ENCODE results near the gene RTL9. TPM values are rescaled to one million over a fixed set of nuclear protein-coding genes. Genes with fewer than 3 reads are reported as not detected.

Gene RTL9
- total RNA-seq (not detected), polyA plus RNA-seq (not detected)

DNA sequence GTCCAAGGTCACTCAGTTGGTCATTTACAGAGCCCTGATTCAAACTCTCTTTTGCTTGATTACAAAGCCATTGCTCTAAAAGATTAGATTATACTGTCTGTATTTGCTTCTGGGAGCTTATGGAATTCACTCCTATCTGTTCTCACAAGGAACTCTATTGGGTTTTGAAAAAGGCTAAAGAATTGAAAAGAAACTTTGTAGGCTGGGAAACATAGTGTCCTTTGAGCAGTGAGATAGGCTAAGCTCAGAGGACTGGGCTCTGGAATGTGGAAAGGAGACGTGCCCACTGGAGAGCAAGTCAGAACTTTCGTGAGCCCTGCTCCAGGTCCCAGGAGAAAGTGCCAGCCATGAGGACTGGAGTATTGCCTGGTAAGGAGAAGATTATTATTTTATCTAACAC lies at the start of gene RTL9:
TSS of gene RTL9 (plus strand) at position 301 of the 400 bp plus-strand sequence. CDS start 91,770 bp downstream, outside the sequence.
- Mint-ChIP-seq H3K4me3 (no peak within 1 kb of the TSS), H3K27ac (no peak within 1 kb of the TSS), H3K27me3 (peaks cover 6 to 8% of the 10 kb centered on the region in 2 donors), H3K9me3 (peaks cover 0 to 4% (median 0%) of the 10 kb centered on the region in 5 donors), H3K4me1 (no peaks in the 10 kb centered on the region), H3K36me3 (no peaks in the 10 kb centered on the region)
- Histone ChIP-seq H3K27ac (ENCODE audit: low read depth, low read length) (no peak within 1 kb of the TSS), H3K4me1 (ENCODE audit: insufficient read depth, low read length) (no peaks in the 10 kb centered on the region), H3K27me3 (ENCODE audit: insufficient read depth, low read length, poor library complexity, severe bottlenecking) (no peaks in the 10 kb centered on the region), H3K4me3 (ENCODE audit: low read length) (no peak within 1 kb of the TSS), H3K36me3 (ENCODE audit: insufficient read depth, low read length) (no peaks in the 10 kb centered on the region), H3K9me3 (ENCODE audit: low read length) (no peaks in the 10 kb centered on the region)
- no peak for DNase-seq
- CTCF ChIA-PET = no interaction called here
- POLR2A ChIA-PET = no interaction called here

DNA sequence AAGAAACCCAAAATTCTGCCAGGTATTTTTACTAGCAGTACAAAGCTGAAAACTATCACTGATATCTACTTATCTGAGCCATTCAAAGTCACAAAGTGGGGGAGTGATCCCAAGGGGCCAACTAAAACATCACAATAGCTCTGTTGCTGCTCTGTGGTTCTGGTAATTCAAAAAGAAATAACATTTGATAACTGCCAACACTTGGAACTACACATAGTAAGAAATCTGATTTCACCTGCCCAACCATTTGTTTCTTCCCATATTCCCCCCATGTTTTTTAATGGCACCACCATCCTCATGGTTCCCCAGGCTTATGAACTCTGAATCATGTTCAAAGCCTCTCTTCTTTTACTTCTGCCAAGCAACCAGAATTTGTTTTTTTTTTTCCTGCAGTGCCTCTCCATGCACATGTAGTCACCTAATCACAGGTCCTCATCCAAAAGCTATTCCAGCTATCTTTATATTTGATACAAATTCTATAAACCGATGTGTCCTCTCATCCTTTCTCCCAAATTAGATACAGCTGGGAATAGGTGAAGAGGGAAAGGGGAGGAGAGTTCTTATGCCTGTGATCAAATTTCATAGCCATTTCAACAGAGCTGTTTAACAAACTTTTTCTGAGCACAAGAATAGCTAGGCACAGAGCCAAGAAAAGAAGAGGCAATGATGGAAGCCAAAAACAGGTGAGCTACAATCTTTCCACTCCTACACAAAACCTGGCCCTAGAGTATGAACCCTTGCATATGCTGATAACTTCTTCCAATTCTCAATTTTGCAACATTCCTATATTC lies 48.5 kb upstream of the RTL9 start:
- no peaks in the 10 kb centered on the region for H3K36me3 Mint-ChIP-seq
- H3K9me3 ChIP-seq (ENCODE audit: low read length) = no peaks in the 10 kb centered on the region
- H3K27me3 Mint-ChIP-seq = peaks cover 0 to 3% of the 10 kb centered on the region in 2 donors
- peak overlapping the region in 4 of 8 donors; percentile 14 to 61 (median 44) for H3K27ac Mint-ChIP-seq
- ChIA-PET CTCF (no interaction called here), POLR2A (no interaction called here)
- peaks cover 21% of the 10 kb centered on the region for H3K4me1 ChIP-seq (ENCODE audit: insufficient read depth, low read length)
- no peaks in the 10 kb centered on the region for H3K27me3 ChIP-seq (ENCODE audit: insufficient read depth, low read length, poor library complexity, severe bottlenecking)
- H3K4me1 Mint-ChIP-seq = peaks cover 50 to 80% (median 72%) of the 10 kb centered on the region in 3 donors
- DNase-seq = no peak
- no peak overlapping the region for H3K4me3 ChIP-seq (ENCODE audit: low read length)
- H3K4me3 Mint-ChIP-seq = peak overlapping the region in 3 of 7 donors; percentile 5 to 48 (median 38)
- no peaks in the 10 kb centered on the region for H3K9me3 Mint-ChIP-seq
- H3K27ac ChIP-seq (ENCODE audit: low read depth, low read length) = no peak overlapping the region
- no peaks in the 10 kb centered on the region for H3K36me3 ChIP-seq (ENCODE audit: insufficient read depth, low read length)

DNA sequence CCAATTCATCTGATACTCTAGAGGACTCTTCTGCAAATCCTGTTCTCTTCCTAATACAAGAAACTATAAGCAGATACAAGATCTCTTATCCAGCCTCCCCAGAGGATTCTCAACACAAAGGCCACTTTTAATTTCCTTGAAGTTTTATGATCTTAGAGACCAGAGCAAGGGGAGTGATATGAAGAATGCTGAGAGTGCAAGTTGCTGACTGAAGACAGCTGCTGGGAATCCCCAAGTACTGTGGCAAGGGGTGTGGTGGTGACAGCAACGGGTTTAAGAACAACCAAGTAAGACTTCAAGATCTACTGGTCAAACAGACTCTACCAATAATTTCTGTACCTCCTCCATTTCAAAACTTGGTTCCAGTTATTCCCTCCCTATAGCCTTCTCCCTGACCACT lies 47.8 kb upstream of the RTL9 start:
- Mint-ChIP-seq H3K36me3 (peaks cover 0 to under 1% (median 0%) of the 10 kb centered on the region in 3 donors), H3K27ac (peak overlapping the region in 5 of 8 donors; percentile 2 to 58 (median 13)), H3K4me3 (peak overlapping the region in 3 of 7 donors; percentile 5 to 48 (median 38)), H3K4me1 (peaks cover 55 to 82% (median 73%) of the 10 kb centered on the region in 3 donors), H3K27me3 (peaks cover 0 to 3% of the 10 kb centered on the region in 2 donors), H3K9me3 (no peaks in the 10 kb centered on the region)
- DNase-seq = peak in 1 of 5 donors; percentile 46
- POLR2A ChIA-PET = interaction anchor here (0.7 kb wide), 1 partner anchor 82 kb away, joined by 3 read pairs; no protein-coding TSS in a partner anchor
- H3K27ac ChIP-seq (ENCODE audit: low read depth, low read length) = no peak overlapping the region
- CTCF ChIA-PET = no interaction called here
- no peak overlapping the region for H3K4me3 ChIP-seq (ENCODE audit: low read length)
- H3K27me3 ChIP-seq (ENCODE audit: insufficient read depth, low read length, poor library complexity, severe bottlenecking) = no peaks in the 10 kb centered on the region
- no peaks in the 10 kb centered on the region for H3K36me3 ChIP-seq (ENCODE audit: insufficient read depth, low read length)
- H3K4me1 ChIP-seq (ENCODE audit: insufficient read depth, low read length) = peaks cover 26% of the 10 kb centered on the region
- no peaks in the 10 kb centered on the region for H3K9me3 ChIP-seq (ENCODE audit: low read length)

DNA sequence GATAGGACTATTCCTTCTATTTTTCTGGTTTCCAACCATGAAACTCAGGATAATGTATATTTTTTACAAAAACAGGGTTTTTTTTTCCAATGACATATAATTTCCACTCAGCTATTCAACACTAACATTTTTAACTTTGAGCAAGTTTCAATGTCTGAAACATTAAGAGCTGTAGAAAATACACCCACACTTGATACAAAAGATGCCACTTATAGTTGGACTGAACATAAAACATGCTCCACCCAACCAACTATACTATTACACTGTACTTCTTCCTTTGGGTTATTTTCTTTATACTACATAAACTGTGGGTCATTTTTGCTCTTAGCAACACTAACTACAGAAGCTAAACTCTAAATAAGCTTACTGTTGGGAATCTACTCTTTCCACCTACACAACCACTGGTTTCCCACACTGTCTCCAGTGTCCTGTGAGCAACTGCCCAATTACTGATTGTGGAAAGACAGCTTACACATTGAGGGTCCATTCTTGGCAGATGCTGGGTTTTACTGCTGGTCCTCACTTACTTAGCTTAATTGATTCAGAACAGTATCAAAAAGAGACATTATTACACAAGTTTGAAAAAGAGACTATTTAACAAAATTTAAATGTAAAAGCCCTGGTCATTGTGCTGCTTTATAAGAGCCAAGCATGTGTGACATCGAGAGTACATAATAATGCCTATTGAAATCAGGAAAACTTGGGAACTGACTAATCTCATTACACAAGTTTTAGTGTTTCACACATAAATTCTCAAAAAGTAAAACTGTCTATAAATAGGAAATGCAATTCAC lies 47.0 kb upstream of the RTL9 start:
- Mint-ChIP-seq H3K27me3 (peaks cover 0 to 3% of the 10 kb centered on the region in 2 donors), H3K9me3 (no peaks in the 10 kb centered on the region), H3K27ac (no peak overlapping the region), H3K4me3 (no peak overlapping the region), H3K36me3 (peaks cover 0 to 2% (median 0%) of the 10 kb centered on the region in 3 donors), H3K4me1 (peaks cover 57 to 89% (median 80%) of the 10 kb centered on the region in 3 donors)
- ChIA-PET POLR2A (interaction anchor here (0.7 kb wide), 1 partner anchor 82 kb away, joined by 3 read pairs; no protein-coding TSS in a partner anchor), CTCF (no interaction called here)
- Histone ChIP-seq H3K27ac (ENCODE audit: low read depth, low read length) (no peak overlapping the region), H3K36me3 (ENCODE audit: insufficient read depth, low read length) (no peaks in the 10 kb centered on the region), H3K9me3 (ENCODE audit: low read length) (no peaks in the 10 kb centered on the region), H3K27me3 (ENCODE audit: insufficient read depth, low read length, poor library complexity, severe bottlenecking) (no peaks in the 10 kb centered on the region), H3K4me3 (ENCODE audit: low read length) (no peak overlapping the region), H3K4me1 (ENCODE audit: insufficient read depth, low read length) (peaks cover 28% of the 10 kb centered on the region)
- no peak for DNase-seq

DNA sequence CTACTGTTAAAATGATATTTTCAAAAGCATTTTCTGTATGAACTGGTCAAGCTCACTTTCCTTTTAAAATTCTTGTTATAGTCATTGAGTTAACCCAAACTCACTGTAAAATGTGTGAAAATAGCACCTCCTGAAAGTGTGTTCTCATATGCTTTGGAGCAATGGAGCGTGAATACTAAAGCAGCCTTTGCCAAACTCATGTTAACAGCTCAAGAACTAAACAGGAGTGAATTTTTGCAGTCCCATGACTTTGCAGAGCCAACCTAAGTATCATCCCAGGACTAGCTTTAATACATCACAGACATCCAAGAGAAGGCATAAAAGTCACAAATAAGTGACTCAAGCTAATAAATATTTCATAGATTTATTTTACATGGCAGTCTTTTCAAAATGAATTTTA lies 43.1 kb upstream of the RTL9 start:
- H3K27ac Mint-ChIP-seq = no peak overlapping the region
- H3K36me3 Mint-ChIP-seq = peaks cover 0 to 12% (median 0%) of the 10 kb centered on the region in 3 donors
- no peak overlapping the region for H3K27ac ChIP-seq (ENCODE audit: low read depth, low read length)
- POLR2A ChIA-PET = no interaction called here
- peaks cover 0 to 7% of the 10 kb centered on the region in 2 donors for H3K27me3 Mint-ChIP-seq
- H3K9me3 Mint-ChIP-seq = no peaks in the 10 kb centered on the region
- no peaks in the 10 kb centered on the region for H3K36me3 ChIP-seq (ENCODE audit: insufficient read depth, low read length)
- peaks cover 27% of the 10 kb centered on the region for H3K4me1 ChIP-seq (ENCODE audit: insufficient read depth, low read length)
- peak overlapping the region; percentile 87 to 100 (median 93) for H3K4me3 Mint-ChIP-seq
- no peaks in the 10 kb centered on the region for H3K27me3 ChIP-seq (ENCODE audit: insufficient read depth, low read length, poor library complexity, severe bottlenecking)
- no peaks in the 10 kb centered on the region for H3K9me3 ChIP-seq (ENCODE audit: low read length)
- no peak for DNase-seq
- peaks cover 41 to 67% (median 60%) of the 10 kb centered on the region in 3 donors for H3K4me1 Mint-ChIP-seq
- CTCF ChIA-PET = no interaction called here
- no peak overlapping the region for H3K4me3 ChIP-seq (ENCODE audit: low read length)

DNA sequence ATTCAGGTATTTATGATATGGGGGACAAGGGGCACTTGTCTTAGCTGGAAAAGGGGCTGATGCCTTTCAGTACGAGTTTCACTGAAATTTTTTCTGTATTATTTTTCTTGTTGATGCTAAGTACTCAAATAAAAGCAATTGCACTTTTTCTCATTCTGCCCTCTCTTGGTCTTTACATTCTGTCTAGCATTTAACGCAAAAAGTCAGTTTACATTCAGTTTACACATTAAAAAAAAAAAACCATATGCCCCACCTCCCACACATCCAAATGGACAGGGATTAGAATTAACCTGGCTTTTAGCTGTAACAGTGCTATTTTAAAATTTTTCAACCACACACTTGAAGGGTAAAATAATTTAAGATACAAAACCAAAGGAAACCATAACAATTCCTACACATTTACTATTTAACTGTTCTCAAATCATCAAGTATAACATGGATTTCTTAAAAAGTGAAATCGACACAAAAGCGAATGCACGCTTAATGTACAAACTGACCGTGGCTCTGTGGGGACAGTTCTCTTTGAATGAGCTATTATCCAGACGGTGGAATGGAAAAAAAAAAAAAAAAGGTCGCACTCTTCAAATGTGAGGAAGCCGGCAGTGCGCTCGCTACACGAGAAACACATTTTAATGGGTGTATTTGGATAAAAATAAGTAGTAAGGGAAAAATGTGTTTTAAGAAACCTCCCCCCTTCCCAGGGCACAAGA lies 42.1 kb upstream of the RTL9 start:
- Histone ChIP-seq H3K27ac (ENCODE audit: low read depth, low read length) (peak overlapping the region; percentile 78), H3K27me3 (ENCODE audit: insufficient read depth, low read length, poor library complexity, severe bottlenecking) (no peaks in the 10 kb centered on the region), H3K4me1 (ENCODE audit: insufficient read depth, low read length) (peaks cover 18% of the 10 kb centered on the region), H3K36me3 (ENCODE audit: insufficient read depth, low read length) (no peaks in the 10 kb centered on the region), H3K4me3 (ENCODE audit: low read length) (peak overlapping the region; percentile 76), H3K9me3 (ENCODE audit: low read length) (no peaks in the 10 kb centered on the region)
- POLR2A ChIA-PET = interaction anchor here (0.6 to 2.2 kb wide), 3 partner anchors 22 to 118 kb away, joined by 3 to 11 read pairs (median 5); no protein-coding TSS in a partner anchor
- peak overlapping the region in 7 of 8 donors; percentile 79 to 97 (median 87) for H3K27ac Mint-ChIP-seq
- CTCF ChIA-PET = interaction anchor here (0.7 to 2.3 kb wide), 3 partner anchors 10 to 160 kb away, joined by 3 to 6 read pairs (median 4); no protein-coding TSS in a partner anchor
- H3K4me3 Mint-ChIP-seq = peak overlapping the region; percentile 87 to 100 (median 93)
- peaks cover 0 to 12% (median 0%) of the 10 kb centered on the region in 3 donors for H3K36me3 Mint-ChIP-seq
- H3K27me3 Mint-ChIP-seq = peaks cover 0 to 7% of the 10 kb centered on the region in 2 donors
- H3K9me3 Mint-ChIP-seq = no peaks in the 10 kb centered on the region
- H3K4me1 Mint-ChIP-seq = peaks cover 31 to 59% (median 52%) of the 10 kb centered on the region in 3 donors
- DNase-seq = no peak

DNA sequence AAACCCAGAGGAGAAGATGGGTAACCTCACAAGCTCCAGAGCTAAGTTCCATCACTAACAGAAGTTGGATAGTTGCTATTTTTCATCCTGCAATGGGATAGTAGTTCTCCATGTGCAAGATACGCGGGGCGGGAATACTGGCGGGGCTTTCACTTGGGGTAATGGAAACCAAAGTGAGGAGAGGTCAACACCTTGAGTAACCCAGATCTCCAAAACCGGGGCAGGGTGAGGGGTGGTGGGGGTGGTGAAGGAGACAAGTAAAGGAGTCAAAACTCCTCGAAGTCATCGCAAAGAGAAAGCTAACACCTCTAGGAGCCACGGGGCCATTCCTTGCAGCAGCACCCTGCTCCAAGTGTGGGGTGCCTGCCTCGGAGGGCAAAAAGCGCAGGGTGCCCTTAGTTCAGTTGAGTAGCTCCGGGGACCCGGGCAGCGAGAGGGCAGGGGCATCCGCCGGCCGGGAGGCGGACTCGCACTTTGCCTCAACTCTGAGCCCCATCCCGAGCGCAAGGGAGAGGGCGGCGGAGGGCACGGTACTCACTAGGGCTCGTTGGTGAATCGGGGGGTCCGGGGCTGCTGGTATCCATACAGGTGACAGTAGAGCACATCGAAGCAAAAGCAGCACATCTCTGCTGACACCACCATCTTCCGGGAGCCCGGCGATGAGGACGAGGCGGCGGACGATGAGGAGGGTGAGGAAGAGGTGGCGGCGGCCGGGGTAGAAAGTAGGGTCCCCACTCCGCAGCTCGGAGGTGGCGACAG lies 41.4 kb upstream of the RTL9 start:
- Histone ChIP-seq H3K36me3 (ENCODE audit: insufficient read depth, low read length) (no peaks in the 10 kb centered on the region), H3K27me3 (ENCODE audit: insufficient read depth, low read length, poor library complexity, severe bottlenecking) (no peaks in the 10 kb centered on the region), H3K9me3 (ENCODE audit: low read length) (no peaks in the 10 kb centered on the region), H3K4me3 (ENCODE audit: low read length) (peak overlapping the region; percentile 76), H3K4me1 (ENCODE audit: insufficient read depth, low read length) (peaks cover 14% of the 10 kb centered on the region), H3K27ac (ENCODE audit: low read depth, low read length) (peak overlapping the region; percentile 78)
- ChIA-PET CTCF (interaction anchor here (0.7 to 2.3 kb wide), 3 partner anchors 11 to 161 kb away, joined by 3 to 6 read pairs (median 4); no protein-coding TSS in a partner anchor), POLR2A (interaction anchor here (0.6 to 2.2 kb wide), 5 partner anchors 10 to 118 kb away, joined by 3 to 11 read pairs (median 5); no protein-coding TSS in a partner anchor)
- H3K36me3 Mint-ChIP-seq = peaks cover 0 to 12% (median 0%) of the 10 kb centered on the region in 3 donors
- peak overlapping the region; percentile 79 to 97 (median 90) for H3K27ac Mint-ChIP-seq
- peaks cover 33 to 59% (median 51%) of the 10 kb centered on the region in 3 donors for H3K4me1 Mint-ChIP-seq
- peak overlapping the region; percentile 87 to 100 (median 93) for H3K4me3 Mint-ChIP-seq
- peaks cover 0 to 7% of the 10 kb centered on the region in 2 donors for H3K27me3 Mint-ChIP-seq
- DNase-seq = peak in 3 of 5 donors; percentile 6 to 51 (median 8)
- H3K9me3 Mint-ChIP-seq = no peaks in the 10 kb centered on the region
